HepG2 (cell line): ENCODE results near the gene TEAD3. TPM values are rescaled to one million over a fixed set of nuclear protein-coding genes. Genes with fewer than 3 reads are reported as not detected.

ENCODE experiments used
- AHR ChIP-seq: IDR thresholded peaks from 2 replicates; pipeline ENCODE4 v1.6.1; 2018; ENCODE audit warnings: missing genetic modification reagents, missing compliant biosample characterization
- BRD4 ChIP-seq: sonication (generic); formaldehyde crosslinking; IDR thresholded peaks from 2 replicates; pipeline ENCODE4 v1.4.0; 2020; ENCODE audit warnings: missing genetic modification reagents
- CBX5 ChIP-seq: sonication (generic); formaldehyde crosslinking; IDR thresholded peaks from 2 replicates; pipeline ENCODE4 v1.4.0; 2020; ENCODE audit warnings: missing genetic modification reagents, borderline replicate concordance
- FOXA1 ChIP-seq, 2 experiments: fragments of 450-650 bp in 1 of 2; sonication (generic) in 1 of 2; formaldehyde crosslinking in 1 of 2; IDR thresholded peaks; 2 replicates each; pipeline versions ENCODE4 v1.4.0 to v1.6.1; 2016 to 2020; ENCODE audit warnings: missing genetic modification reagents in 1 of 2
- GTF2F1 ChIP-seq: fragments of 150-350 bp; IDR thresholded peaks from 2 replicates; pipeline ENCODE4 v1.6.1; 2014; ENCODE audit warnings: low read length
- HES4 ChIP-seq: sonication (generic); formaldehyde crosslinking; IDR thresholded peaks from 2 replicates; pipeline ENCODE4 v1.9.0; 2021; ENCODE audit warnings: mild to moderate bottlenecking, missing genetic modification reagents, borderline replicate concordance
- IRF2 ChIP-seq: IDR thresholded peaks from 2 replicates; pipeline ENCODE4 v1.6.1; 2018; ENCODE audit warnings: missing genetic modification reagents, missing compliant biosample characterization
- KLF6 ChIP-seq: IDR thresholded peaks from 2 replicates; pipeline ENCODE4 v1.8.0; 2016; ENCODE audit warnings: missing biosample characterization, missing genetic modification reagents
- PCBP2 ChIP-seq: fragments of 200-400 bp; formaldehyde crosslinking; optimal IDR thresholded peaks from 2 replicates; pipeline ENCODE3; 2018; ENCODE audit warnings: low read length, low read depth; ENCODE audit not compliant: poor library complexity, severe bottlenecking
- RBM22 ChIP-seq: fragments of 200-400 bp; formaldehyde crosslinking; optimal IDR thresholded peaks from 2 replicates; pipeline ENCODE3; 2017; ENCODE audit warnings: mild to moderate bottlenecking, low read length, moderate library complexity
- SNAI1 ChIP-seq: sonication (generic); formaldehyde crosslinking; IDR thresholded peaks from 2 replicates; pipeline ENCODE4 v1.5.0; 2020; ENCODE audit warnings: mild to moderate bottlenecking, missing genetic modification reagents, borderline replicate concordance
- SP2 ChIP-seq: sonication (generic); formaldehyde crosslinking; IDR thresholded peaks from 2 replicates; pipeline ENCODE4 v1.5.1; 2020; ENCODE audit warnings: mild to moderate bottlenecking, missing genetic modification reagents
- ZBTB1 ChIP-seq: sonication (generic); formaldehyde crosslinking; IDR thresholded peaks from 2 replicates; pipeline ENCODE4 v1.4.0; 2020; ENCODE audit warnings: missing genetic modification reagents, borderline replicate concordance
- ZBTB37 ChIP-seq: sonication (generic); formaldehyde crosslinking; IDR thresholded peaks from 2 replicates; pipeline ENCODE4 v1.4.0; 2020; ENCODE audit warnings: mild to moderate bottlenecking, missing genetic modification reagents
- ZMAT3 ChIP-seq: sonication (generic); formaldehyde crosslinking; conservative IDR thresholded peaks from 2 replicates; pipeline ENCODE4 v1.7.0; 2021; ENCODE audit warnings: missing genetic modification reagents
- ZNF256 ChIP-seq: sonication (generic); formaldehyde crosslinking; conservative IDR thresholded peaks from 2 replicates; pipeline ENCODE4 v1.4.0; 2020; ENCODE audit warnings: missing genetic modification reagents
- ZNF512B ChIP-seq: sonication (generic); formaldehyde crosslinking; IDR thresholded peaks from 2 replicates; pipeline ENCODE4 v1.5.1; 2020; ENCODE audit warnings: missing genetic modification reagents, mild to moderate bottlenecking, borderline replicate concordance
- ZNF547 ChIP-seq: sonication (generic); formaldehyde crosslinking; IDR thresholded peaks from 2 replicates; pipeline ENCODE4 v1.5.1; 2020; ENCODE audit warnings: mild to moderate bottlenecking, missing genetic modification reagents
- ZNF607 ChIP-seq: sonication (generic); formaldehyde crosslinking; IDR thresholded peaks from 2 replicates; pipeline ENCODE4 v1.5.1; 2020; ENCODE audit warnings: missing genetic modification reagents, mild to moderate bottlenecking, borderline replicate concordance
- ZNF724P ChIP-seq: sonication (generic); formaldehyde crosslinking; IDR thresholded peaks from 2 replicates; pipeline ENCODE4 v1.8.0; 2022; ENCODE audit warnings: missing genetic modification reagents, borderline replicate concordance
- ZNF746 ChIP-seq: sonication (generic); formaldehyde crosslinking; IDR thresholded peaks from 2 replicates; pipeline ENCODE4 v1.8.0; 2022; ENCODE audit warnings: mild to moderate bottlenecking, missing genetic modification reagents
- ZNF766 ChIP-seq: sonication (generic); formaldehyde crosslinking; IDR thresholded peaks from 2 replicates; pipeline ENCODE4 v1.5.0; 2020; ENCODE audit warnings: missing genetic modification reagents, borderline replicate concordance
- ZNF83 ChIP-seq: sonication (generic); formaldehyde crosslinking; IDR thresholded peaks from 2 replicates; pipeline ENCODE4 v1.4.0; 2020; ENCODE audit warnings: missing genetic modification reagents, mild to moderate bottlenecking, borderline replicate concordance
- ZSCAN12 ChIP-seq: sonication (generic); formaldehyde crosslinking; IDR thresholded peaks from 2 replicates; pipeline ENCODE4 v1.9.0; 2021; ENCODE audit warnings: mild to moderate bottlenecking, missing genetic modification reagents
- polyA plus RNA-seq, 8 experiments: library from polyadenylated mRNA; depleted of rRNA in 3 of 8; stranded (reverse) in 7 of 8; unstranded in 1 of 8; fragments of >200 nt; fragmentation: Illumina TruSeq in 4 of 8; extraction: Trizol in 4 of 8; gene quantifications; 2 replicates each; pipeline versions ENCODE4 v1.2.1 to v1.2.3, GENCODE V29; 2011 to 2016; ENCODE audit warnings: low read depth in 4 of 8, missing spikeins in 1 of 8, mixed read lengths in 1 of 8; ENCODE audit not compliant: insufficient read depth in 1 of 8
- total RNA-seq, 5 experiments: library from RNA; depleted of rRNA; stranded (reverse); fragments of >200 nt; fragmentation: Illumina TruSeq; extraction: Trizol; gene quantifications; 2 replicates each; pipeline ENCODE4 v1.2.3, GENCODE V29; 2016; ENCODE audit warnings: low read depth in 1 of 5
- TF ChIP-seq, protein P1 (sequence below): sonication (generic); formaldehyde crosslinking; IDR thresholded peaks from 2 replicates; pipeline ENCODE4 v1.4.0; 2020; ENCODE audit warnings: missing genetic modification reagents, borderline replicate concordance

TEAD3 gene
- total and polyA plus RNA-seq, 2 of the 13 experiments (the other 11 are each of a cell fraction or from before 2014, with no cell fraction given) = 15.1 to 16.5 TPM

- no peak for TF ChIP-seq ZNF512B
- TF ChIP-seq ZNF766 = no peak
- TF ChIP-seq, protein P1, sequence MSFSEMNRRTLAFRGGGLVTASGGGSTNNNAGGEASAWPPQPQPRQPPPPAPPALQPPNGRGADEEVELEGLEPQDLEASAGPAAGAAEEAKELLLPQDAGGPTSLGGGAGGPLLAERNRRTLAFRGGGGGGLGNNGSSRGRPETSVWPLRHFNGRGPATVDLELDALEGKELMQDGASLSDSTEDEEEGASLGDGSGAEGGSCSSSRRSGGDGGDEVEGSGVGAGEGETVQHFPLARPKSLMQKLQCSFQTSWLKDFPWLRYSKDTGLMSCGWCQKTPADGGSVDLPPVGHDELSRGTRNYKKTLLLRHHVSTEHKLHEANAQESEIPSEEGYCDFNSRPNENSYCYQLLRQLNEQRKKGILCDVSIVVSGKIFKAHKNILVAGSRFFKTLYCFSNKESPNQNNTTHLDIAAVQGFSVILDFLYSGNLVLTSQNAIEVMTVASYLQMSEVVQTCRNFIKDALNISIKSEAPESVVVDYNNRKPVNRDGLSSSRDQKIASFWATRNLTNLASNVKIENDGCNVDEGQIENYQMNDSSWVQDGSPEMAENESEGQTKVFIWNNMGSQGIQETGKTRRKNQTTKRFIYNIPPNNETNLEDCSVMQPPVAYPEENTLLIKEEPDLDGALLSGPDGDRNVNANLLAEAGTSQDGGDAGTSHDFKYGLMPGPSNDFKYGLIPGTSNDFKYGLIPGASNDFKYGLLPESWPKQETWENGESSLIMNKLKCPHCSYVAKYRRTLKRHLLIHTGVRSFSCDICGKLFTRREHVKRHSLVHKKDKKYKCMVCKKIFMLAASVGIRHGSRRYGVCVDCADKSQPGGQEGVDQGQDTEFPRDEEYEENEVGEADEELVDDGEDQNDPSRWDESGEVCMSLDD (CRISPR knock-in tag) = no peak
- TF ChIP-seq ZMAT3 (CRISPR knock-in tag) = no peak
- no peak for TF ChIP-seq SP2 (CRISPR knock-in tag)
- TF ChIP-seq ZNF607 = no peak
- TF ChIP-seq HES4 (CRISPR knock-in tag) = no peak
- no peak for TF ChIP-seq SNAI1 (CRISPR knock-in tag)
- TF ChIP-seq IRF2 (CRISPR knock-in tag) = no peak
- TF ChIP-seq ZNF256 (CRISPR knock-in tag) = no peak
- TF ChIP-seq BRD4 (CRISPR knock-in tag) = no peak
- TF ChIP-seq RBM22 = peak; percentile 61
- TF ChIP-seq ZSCAN12 = no peak
- TF ChIP-seq KLF6 (CRISPR knock-in tag) = no peak
- no peak for TF ChIP-seq ZNF83 (CRISPR knock-in tag)
- TF ChIP-seq FOXA1 (IDR thresholded peaks at IDR 0.05) = no peak
- TF ChIP-seq FOXA1 (CRISPR knock-in tag; IDR thresholded peaks at IDR 0.05) = no peak
- TF ChIP-seq ZBTB1 (CRISPR knock-in tag) = no peak
- no peak for TF ChIP-seq ZNF724P
- no peak for TF ChIP-seq ZNF547 (CRISPR knock-in tag)
- TF ChIP-seq AHR (CRISPR knock-in tag) = no peak
- TF ChIP-seq CBX5 = no peak
- no peak for TF ChIP-seq GTF2F1
- no peak for TF ChIP-seq ZBTB37 (CRISPR knock-in tag)
- TF ChIP-seq PCBP2 = no peak
- no peak for TF ChIP-seq ZNF746
Observed at GRCh38 chr6:35474131-35474941, 22.5 kb downstream of the TEAD3 start (continued).
